Epidermal melanocyte (primary cell): Measurements from ENCODE around the gene PRTFDC1.
"Not testable (repeated sequence)": the region's sequence is repeated elsewhere in the genome, so short reads cannot be mapped to it uniquely, and the experiment has no call there.

Source experiments
- DNase-seq: peaks from one replicate; pipeline ENCODE4 v3.0.0; 2011; ENCODE audit warnings: low spot score; ENCODE audit not compliant: insufficient read length

PRTFDC1 gene

DNA sequence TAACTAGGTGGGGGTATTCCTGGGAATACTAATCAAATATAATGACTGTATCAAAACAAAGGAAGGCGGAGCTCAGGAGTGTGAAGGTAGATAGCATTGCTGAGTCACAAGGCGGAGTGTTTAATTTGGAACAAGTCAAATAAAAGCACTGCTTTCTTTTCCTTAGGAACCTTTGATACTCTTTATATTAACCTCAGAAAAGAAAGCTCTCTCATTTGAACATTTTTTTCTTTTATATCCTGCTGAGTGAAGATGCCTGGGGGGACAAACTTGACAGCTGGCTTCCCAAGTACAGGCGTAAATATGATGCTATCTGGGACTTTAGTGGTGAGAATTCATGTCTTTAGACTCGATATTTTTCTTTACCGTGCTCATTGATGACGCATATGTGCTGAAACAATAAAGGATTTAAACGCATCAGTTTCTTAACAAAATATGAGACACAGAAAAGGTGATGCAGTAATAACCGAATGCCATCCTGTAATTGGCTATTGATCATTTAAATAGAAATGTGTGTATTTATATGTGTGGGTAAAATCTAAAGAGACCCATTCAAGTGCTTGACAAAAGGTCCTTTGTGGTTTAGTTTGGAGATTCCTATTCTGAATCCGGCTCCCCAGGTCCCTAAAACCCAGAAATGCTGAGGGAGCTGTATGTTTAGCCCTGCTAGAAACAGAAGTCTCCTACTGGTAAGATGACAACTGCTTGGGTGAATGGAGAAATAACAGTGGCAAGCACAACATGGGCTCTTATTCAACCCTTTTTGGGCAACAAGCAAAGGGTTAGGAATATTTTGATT is 102.7 kb downstream of the PRTFDC1 start:
- no peak for DNase-seq

DNA sequence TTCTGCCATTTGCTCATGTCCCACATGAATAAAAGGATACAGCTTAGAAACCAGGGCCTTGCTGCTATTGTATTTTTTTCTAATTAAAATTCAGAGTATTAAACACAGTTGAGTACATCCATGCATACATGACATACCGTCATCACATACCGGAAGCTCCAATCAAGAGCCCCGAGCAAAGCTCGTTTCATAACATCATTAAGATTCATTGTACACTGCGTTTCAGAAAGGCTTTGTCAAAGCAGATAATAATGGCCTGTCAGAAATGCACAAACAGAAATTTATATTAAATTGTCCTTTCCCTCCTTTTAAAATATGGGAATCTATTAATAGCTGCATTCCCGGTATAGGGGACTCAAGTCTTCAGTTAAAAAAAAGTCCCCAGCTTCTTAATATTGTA is 103.4 kb downstream of the PRTFDC1 start:
- no peak for DNase-seq

DNA sequence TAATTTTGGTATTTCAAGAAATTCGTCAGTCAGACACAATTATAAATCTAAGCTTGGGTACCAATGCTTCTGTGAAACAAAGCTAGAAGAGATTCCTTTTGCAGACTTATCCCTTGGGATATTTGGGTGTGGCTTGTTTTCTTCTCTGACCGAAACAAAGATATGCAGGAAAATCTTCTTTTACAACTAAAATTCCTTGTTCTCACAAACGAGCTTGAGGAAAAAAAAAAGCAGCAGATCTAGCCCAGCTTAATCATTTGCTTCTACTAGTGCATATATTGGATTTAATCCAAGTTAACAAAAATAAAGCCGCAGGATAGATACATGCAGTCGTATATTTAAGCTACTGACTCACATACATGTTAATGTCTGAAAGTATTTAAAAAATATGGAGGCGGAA is 104.2 kb downstream of the PRTFDC1 start:
- no peak for DNase-seq

DNA sequence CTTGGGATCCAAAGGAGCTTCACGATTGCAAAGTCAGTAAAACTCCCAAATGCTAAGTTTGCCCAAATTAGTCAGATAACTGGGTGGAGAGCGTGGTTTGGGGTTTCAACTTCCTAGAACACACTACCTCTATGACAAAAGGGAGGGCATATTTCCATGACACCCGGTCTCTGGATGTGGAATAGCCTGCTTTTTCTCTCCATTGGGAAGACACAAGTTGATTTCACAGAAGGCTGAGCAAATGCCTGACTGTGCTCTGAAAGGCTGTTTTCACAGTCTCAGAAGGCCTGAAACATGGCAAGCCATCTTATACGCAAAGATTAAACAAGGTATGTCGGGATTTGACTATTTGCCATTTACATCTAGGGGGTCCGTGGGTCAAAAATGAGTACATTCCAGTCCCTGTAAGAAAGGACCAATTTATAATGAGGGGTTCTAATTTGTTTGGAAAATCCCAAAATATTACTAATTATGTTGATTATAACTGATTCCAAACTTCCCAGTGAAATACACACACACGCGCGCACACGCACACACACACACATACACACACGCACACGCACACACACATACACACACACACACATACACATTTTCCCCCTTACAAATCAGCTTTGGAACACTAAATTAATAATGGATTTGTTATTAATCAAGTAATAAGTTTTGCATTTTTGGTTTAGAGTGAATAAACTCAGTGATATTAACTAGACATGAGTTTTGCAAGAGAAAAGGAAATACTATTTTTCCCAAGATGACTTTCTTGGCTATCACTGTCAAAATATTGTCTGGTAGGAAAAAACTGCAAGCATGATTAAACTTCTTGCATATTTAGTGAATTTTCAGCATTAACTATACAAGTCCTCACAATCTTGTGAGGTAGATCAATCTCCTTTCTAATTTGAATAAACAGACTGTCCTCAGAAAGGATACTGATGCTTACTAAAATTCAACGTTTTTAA is 105.0 kb downstream of the PRTFDC1 start:
- DNase-seq = no peak

DNA sequence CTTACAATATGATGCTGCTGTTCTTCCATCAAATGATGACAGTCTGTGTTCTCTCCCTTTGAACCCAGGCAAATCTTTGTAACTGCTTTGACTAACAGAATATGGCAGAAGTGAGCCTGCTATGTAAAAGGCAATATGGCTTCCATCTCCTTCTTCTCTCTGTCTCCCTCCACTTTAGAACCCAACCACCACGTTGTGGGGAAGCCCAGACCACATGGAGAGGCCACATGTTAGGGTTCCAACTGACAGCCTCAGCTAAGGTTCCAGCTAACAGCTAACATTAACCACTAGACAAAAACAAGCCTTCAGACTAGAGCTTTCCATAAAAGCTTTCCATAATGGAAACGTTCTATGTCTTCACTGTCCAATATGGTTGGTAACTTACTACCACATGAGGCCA is 107.7 kb downstream of the PRTFDC1 start:
- DNase-seq = no peak

DNA sequence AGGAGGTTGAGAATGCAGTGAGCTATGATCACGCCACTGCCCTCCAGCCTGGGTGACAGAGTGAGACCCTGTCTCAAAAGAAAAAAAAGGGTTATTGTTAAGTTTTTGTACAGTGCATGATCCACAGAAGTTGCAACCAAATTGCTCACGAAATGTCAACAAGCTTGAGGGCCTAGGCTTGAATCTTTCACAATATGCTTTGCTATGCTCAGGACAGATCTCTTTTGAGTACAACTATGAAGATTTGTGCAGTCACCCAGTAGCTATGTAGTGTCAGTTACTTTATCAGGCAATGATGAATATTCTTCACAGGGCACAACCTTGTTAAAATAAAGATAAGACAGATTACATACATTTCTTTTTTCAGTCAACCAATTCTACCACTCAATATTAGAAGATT is 109.2 kb downstream of the PRTFDC1 start:
- no peak for DNase-seq

DNA sequence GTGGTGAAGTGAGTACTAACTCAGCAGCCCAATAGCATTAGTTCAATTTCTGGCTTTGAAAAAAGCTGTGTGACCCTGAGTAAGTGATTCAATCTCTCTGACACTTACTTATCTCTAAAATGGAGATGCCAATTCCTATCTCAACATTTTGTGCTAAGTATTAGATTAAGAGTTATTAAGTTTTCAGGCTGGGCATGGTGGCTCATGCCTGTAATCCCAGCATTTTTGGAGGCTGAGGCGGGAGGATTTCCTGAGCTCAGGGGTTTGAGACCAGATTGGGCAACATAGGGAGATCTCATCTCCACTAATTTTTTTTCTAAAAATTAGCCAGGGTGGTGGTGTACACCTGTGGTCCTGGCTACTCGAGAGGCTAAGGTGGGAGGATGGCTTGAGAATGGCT is 109.5 kb downstream of the PRTFDC1 start:
- no peak for DNase-seq

DNA sequence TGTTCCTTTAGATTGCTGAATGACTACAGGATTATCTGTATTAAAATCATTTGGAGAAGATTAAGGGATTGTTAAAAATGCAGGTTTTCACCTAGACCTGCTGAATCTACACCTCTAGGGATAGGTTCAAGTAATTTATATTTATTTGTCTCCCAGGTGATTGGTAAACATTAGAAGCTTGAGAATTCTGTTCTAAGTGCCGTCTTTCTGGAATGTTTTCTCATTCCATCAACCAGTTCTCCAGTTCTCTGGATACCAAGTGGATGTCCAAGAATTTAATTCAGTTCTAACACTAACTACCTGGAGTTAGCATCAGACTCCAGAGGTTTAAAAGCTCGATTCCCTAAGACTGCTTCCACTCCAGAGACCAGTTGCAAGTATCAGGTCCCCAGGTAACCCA is 110.9 kb downstream of the PRTFDC1 start:
- DNase-seq = no peak

DNA sequence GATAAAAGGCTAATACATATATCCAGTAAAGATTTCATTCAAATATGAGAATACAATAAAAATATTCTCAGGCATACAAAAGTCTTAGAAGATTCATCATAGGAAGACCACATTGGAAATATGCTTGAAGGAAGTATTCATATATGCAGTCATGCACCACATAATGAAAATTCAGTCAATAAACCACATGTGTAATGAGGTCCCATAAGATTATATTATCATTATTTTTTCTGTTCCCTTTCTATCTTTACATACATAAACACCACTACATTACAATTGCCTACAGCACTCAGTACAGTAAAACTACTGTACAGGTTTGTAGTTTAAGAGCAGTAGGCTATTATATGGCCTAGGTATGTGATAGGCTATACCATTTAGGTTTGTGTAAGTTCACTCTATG is 111.6 kb downstream of the PRTFDC1 start:
- DNase-seq = no peak

DNA sequence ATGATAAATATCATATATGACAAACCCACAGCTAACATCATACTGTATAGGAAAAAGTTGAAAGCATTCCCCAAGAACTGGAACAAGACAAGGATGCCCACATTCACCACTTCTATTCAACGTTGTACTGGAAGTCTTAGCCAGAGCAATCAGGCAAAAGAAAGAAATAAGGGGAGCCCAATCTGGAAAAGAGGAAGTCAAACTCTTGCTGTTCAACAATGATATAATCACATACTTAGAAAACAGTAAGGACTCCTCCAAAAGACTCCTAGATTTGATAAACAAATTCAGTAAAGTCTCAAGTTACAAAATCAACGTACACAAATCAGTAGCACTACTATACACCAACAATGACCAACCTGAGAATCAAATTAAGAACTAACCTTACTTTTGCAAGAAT is 114.6 kb downstream of the PRTFDC1 start:
- not testable (repeated sequence) for DNase-seq

DNA sequence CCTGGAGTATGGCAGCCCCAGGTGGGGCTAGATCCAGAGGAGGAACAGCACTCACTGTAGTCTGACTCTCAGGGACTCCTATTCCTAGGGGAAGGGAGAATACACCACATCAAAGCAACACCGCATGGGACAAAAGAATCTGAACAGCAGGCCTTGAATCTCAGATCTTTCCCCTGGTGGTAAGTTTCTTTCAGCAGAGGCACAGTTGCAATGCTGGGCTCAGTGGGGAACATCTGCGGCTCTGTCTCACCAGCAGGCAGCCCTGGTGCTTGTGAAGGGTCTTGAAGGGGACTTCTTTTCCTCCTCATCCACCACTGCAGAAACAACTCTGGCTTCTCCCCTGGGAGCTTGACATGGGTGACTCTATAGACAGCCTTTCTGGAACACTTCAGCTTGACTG is 117.5 kb downstream of the PRTFDC1 start:
- no peak for DNase-seq

DNA sequence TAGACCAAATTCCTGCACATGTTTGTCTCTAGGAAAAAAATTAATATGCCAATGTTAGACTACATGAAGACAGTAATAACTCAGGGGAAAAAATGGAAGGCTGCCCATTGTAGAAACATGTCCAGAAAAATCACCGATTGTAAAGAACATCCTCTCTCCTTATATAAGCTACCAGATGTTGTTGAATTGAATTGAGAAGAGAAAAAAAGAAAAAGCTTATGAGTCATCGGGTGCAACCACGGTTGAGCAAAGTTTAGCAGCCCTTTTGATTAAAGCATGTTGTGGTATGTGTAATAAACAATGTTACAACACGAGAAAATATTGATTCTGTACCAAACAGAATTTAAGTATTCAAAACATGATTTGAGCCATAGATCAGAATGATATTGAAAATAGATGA is 126.4 kb downstream of the PRTFDC1 start:
- DNase-seq = peak; percentile 27

DNA sequence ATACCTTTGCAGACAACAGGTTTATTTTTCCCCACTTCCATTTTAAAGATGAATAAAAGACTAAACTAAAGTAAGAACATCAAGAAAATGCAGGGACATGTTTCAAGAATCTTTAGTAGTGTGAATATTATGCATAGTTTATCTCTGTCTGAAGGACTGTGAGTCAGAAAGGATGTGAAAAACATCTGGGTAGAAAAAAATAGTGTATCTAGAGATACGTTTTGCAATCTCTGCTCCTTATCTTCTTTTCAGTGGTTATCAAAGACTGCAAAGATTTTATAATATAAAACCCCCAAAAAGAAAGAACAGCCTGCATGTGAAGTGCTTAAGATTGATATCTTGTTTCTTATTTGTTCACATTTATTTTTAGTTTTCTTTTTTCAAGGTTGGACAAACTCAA is 126.9 kb downstream of the PRTFDC1 start:
- no peak for DNase-seq

DNA sequence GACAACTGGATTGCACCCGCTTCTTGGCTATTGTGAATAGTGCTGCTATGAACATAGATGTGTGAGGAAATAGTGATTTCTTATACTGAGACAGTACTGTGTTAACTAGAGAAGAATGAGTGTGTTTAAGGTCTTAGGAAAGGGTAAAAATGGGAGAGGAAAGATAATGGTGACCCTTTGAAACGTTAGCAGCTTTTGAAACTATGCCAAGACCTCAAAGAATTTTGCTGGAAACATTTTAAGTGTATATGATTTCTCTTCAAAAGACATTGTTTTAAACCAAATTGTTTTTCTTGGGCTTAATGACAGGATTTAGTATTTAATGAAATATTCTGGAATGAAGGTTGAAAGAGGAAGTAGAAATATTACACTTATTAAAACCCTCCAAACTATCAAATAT is 127.9 kb downstream of the PRTFDC1 start:
- DNase-seq = no peak

DNA sequence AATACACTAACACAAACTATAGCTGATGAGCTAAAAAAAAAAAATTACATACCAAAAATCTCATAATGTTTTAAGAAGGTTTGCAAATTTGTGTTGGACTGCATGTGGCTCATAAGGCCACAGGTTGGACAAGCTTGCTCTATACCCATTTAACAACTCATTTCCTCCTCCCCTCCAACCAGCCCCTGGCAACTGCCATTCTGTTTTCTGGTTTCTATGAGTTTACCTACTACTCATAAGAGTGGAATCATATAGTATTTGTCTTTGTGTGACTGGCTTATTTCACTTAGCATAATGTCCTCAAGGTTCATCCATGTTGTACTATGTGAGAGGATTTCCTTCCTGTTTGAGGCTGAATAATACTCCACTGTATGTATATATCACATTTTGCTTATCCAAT is 128.3 kb downstream of the PRTFDC1 start:
- DNase-seq = no peak

DNA sequence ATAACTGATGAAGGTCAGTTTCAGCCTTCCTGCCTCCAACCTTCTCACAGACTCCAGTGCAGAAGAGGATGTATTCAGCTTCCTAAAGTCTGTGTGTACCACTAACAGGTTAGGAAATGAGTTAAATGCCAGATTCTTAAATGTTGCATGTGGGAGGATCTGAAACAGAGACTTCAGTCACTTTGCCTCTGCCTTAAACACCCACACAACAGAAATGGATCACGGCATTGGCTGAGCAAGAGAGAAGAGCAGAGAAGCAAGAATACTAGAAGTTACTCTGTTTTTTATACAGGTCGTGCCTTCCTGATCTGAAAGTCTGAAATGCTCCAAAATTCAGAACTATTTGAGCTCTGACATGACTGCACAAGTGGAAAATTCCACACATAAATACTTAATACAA is 129.8 kb downstream of the PRTFDC1 start:
- DNase-seq = no peak

DNA sequence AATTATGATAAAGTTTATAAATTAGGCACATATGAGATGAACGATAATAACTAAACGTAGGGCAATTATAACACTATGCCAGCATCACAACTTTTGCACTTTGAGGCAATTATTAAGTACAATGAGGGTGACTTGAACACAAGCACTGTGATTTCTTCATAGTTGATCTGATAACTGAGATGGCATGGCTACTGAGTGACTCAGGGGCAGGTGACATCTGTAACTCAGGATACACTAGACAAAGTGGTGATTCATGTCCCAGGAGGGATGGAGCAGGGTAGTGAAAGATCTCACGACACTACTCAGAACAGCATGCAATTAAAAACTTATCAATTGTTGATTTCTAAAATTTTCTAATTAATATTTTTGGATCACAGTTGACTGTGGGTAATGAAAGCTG is 130.4 kb downstream of the PRTFDC1 start:
- DNase-seq = no peak

DNA sequence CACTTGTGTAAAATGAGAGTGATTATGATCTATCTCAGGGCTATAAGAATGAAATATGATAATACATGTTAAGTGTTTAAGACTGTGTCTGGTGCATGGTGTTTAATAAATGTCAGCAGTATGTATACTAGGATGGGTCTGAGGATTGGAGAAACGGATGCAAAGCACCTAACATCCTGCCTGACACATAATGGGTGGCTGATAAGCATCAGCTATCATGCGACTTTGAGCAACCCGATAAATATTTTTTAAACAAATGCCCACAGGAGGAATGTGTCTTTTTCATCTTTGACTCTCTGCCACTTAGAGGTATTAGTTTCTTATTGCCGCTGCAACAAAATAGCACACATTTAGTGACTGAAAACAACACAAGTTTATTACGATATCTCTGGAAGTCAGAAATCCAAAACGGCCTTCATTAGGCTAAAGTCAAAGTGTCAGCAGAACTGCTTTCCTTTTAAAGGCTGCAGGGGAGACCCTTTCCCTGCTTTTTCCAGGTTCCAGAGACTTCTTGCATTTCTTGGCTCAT is 135.5 kb downstream of the PRTFDC1 start:
- no peak for DNase-seq

DNA sequence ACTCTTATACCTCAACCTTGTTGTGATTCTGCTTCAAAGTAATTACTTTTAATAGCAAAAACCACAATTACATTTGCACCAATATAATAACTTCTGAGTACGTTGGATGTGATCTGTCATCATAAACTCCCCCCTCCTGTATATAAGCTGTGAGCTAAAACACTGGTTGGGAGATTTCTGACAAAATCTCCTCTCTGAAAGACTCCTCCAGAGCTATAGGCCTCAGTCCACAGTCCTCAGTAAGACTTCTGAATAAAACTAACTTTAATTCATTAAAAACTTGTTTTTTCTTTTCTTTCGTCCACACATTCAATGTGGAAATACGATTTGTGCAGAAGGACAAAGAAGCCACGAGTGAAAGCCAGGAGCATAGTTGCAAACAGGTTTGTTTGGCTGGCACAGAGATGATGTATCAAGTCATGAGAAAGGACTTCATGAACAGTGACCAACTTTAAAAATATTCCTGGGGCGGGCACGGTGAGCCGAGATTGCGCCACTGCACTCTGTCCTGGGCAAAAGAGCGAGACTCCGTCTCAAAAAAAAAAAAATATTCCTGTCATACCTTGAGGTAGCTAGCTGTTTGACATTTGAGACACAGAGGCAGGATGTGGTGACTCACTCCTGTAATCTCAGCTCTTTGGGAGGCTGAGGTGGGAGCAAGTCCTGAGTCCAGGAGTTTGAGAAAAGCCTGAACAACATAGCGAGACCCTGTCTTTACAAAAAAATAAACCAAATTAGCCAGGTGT is 137.7 kb downstream of the PRTFDC1 start:
- DNase-seq = no peak

DNA sequence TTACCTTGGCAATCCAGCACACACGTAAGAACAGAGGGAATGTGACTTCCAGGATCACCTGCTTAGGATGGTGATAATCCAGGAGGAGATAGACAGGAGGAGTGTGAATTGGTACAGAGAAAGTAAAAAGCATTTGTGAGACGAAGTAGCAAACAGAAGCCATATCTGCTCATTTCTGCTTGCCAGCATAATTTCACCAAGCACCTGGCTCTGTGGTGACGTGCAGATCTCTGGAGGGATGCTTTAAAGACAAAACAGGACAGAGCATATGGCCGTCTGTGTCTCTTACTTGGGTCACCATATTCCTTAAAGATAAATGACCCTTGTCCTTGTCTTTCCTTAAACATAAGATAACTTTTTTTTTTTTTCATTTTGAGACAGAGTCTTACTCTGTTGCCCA is 138.6 kb downstream of the PRTFDC1 start:
- DNase-seq = no peak

DNA sequence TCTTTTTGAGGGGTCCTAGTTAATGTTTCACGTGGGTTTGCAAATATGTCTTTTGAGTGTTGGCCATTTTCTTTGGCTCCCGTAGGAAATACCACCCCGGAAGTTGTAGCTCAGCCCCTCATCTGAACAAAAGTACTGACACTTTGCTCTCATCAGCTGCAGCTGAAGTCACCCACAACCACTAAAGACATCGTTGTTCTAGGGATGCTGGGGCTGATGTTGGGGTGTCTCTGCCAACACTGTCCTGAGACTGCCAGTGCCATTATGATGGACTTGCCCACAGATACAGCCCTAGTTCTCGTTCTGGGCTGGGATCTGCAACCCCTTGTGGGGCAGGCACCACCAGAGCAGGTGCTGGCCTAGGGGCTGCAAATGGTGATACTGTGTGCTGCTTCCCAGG is 146.1 kb downstream of the PRTFDC1 start:
- no peak for DNase-seq

DNA sequence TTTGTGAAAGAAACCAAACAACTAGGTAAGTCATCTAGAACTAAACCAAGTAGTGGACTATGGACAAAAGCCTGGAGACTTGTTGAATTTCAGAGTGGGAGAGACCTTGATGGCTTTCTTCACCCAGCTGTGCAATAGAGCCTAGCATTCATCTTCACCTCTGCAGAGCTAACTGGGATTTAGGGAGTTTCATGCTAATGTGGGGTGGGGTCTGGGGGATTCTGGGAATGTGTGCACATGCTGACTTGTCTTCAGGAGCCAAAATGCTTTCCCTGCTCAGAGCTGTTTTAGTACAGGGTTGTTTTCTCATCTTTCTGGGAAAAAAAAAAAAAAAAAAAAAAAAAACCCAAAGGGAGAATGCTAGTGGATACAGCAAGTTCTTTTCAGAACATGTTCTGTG is 147.4 kb downstream of the PRTFDC1 start:
- no peak for DNase-seq
